ENCODE results near the gene SH3RF3. TPM values are rescaled to one million over a fixed set of nuclear protein-coding genes. Genes with fewer than 3 reads are reported as not detected.

The SH3RF3 gene
- total RNA-seq, 1 donor from 2014 or later, result 0.28 TPM

DNA sequence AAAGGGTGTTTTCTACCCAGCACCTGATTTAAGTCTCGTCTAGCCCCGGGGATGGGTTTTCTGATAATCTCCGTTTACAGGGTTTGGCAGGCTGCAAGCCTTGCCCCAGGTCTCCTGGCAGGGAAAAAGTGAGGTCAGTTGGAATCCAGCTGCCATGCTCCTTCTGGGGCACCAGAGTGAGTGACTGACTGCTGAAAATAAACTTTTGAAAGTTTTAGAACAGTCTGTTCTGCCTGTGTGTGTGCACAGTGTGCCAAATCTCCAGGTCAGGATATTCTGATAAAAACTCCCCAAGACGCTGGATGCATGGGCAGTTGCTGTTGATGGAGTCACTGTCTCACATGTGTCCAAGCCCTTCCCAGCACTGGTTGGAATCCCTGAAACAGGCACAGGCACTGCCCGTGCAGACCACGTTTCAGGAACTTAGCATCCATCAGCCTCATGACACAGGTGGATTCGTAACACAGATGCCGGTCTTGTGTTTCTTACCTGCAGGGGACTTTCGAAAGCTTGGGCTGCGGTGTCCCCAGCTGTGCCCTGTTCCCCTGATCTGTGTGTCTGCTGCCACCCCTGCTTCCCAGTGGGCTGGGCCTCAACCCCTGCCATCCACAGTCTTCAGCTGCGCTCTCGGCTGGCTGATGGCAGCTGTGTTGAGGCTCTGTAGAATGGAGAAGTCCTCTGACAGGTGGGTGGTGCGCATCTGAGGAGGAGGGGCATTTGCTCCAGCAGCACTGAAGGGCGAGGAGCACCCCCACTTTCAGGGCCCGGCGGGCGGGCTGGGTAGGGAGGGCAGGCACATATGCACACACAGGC lies 65.0 kb downstream of the SH3RF3 start:
- Mint-ChIP-seq H3K4me1 (peaks cover 46% of the 10 kb centered on the region), H3K27me3 (ENCODE audit: insufficient read depth, low read depth) (peaks cover 9% of the 10 kb centered on the region), H3K27ac (no peak overlapping the region), H3K9me3 (no peaks in the 10 kb centered on the region), H3K36me3 (no peaks in the 10 kb centered on the region), H3K4me3 (no peak overlapping the region)
- Histone ChIP-seq H2AFZ (replicated peaks) (no peak overlapping the region), H4K20me1 (ENCODE audit: low read depth) (no peaks in the 10 kb centered on the region), H3F3A (ENCODE audit: low read depth) (no peaks in the 10 kb centered on the region), H3K36me3 (no peaks in the 10 kb centered on the region), H3K27me3 (no peaks in the 10 kb centered on the region), H3K4me3 (no peak overlapping the region), H3K9me3 (ENCODE audit: low read depth) (no peaks in the 10 kb centered on the region), H3K9ac (no peak overlapping the region), H3K79me2 (ENCODE audit: low read depth) (no peaks in the 10 kb centered on the region), H3K27ac (no peak overlapping the region), H3K4me2 (no peak overlapping the region), H3K4me1 (peaks cover 4% of the 10 kb centered on the region)
- no peak for DNase-seq (ENCODE audit: low spot score)
- no peak for TF ChIP-seq EZH2 (IDR thresholded peaks at IDR 0.05)
- no peak for TF ChIP-seq EZH2phosphoT487 (IDR thresholded peaks at IDR 0.05)
- TF ChIP-seq, protein P1, sequence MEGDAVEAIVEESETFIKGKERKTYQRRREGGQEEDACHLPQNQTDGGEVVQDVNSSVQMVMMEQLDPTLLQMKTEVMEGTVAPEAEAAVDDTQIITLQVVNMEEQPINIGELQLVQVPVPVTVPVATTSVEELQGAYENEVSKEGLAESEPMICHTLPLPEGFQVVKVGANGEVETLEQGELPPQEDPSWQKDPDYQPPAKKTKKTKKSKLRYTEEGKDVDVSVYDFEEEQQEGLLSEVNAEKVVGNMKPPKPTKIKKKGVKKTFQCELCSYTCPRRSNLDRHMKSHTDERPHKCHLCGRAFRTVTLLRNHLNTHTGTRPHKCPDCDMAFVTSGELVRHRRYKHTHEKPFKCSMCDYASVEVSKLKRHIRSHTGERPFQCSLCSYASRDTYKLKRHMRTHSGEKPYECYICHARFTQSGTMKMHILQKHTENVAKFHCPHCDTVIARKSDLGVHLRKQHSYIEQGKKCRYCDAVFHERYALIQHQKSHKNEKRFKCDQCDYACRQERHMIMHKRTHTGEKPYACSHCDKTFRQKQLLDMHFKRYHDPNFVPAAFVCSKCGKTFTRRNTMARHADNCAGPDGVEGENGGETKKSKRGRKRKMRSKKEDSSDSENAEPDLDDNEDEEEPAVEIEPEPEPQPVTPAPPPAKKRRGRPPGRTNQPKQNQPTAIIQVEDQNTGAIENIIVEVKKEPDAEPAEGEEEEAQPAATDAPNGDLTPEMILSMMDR (IDR thresholded peaks at IDR 0.05), result no peak

DNA sequence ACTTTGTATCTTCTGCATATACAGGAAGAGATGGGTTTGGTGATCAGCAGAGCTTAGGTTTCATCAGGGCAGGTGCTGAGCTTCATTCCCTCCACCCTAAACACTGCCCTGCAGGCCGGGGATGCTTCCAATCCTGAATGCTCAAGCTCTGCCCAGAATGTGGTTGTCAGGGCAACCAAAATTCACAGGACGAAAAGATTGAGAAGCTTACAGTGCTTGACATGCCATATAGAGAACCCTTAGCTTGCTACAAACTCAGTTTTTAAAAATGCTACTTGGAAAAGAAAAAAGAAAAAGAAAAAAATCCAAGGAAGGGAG lies 65.6 kb downstream of the SH3RF3 start:
- DNase-seq (ENCODE audit: low spot score), result peak; percentile 31
- H3K36me3 Mint-ChIP-seq, result no peaks in the 10 kb centered on the region

DNA sequence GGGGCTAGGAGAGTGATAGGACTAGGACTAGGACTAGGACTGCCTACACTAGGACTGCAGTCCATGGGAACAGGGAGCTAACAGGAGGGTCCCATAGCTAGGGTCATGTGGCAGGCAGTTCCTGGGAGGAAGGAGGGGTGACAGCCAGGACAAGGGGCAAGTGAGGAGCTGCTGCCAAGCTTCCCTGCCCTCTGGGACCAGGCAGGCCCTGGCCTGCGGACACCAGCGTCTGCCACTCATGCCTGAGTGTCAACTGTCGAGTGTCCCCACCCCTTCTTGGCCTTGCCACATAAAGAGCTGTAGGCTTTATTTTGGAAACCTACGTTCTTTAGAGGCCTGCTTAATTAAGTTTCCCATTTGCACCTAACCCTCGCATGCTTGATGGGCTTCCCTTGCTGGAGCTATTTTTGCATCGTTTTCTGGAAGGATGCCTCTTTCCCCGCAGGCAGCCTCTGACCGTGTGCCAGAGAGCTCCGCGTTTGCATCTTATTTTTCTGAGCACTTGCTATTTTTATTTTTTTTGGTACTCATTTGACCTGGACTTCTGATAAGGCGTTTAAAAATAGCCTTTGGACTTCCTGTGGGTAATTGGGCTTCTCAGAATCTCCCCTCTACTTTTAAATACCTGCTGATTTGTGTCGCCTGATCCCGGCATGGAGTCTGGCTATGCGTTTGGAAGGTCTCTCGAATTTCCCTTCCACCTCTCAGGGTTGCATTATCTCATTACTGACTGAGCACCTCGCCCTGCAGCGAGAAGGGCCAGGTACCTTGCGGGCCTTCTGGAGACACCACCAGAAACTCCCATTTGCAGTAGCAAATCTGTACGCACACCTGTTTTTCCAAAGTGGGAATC lies 66.4 kb downstream of the SH3RF3 start:
- H3K4me2 ChIP-seq, result no peak overlapping the region
- no peak overlapping the region for H3K9ac ChIP-seq
- no peak overlapping the region for H3K4me3 ChIP-seq
- TF ChIP-seq EZH2phosphoT487 (IDR thresholded peaks at IDR 0.05) (no peak), EZH2 (IDR thresholded peaks at IDR 0.05) (no peak)
- TF ChIP-seq, protein P1 (IDR thresholded peaks at IDR 0.05), result no peak
- DNase-seq (ENCODE audit: low spot score), result no peak
- H2AFZ ChIP-seq (replicated peaks), result no peak overlapping the region
- Mint-ChIP-seq H3K4me3 (no peak overlapping the region), H3K27ac (peak overlapping the region; percentile 53), H3K4me1 (peaks cover 40% of the 10 kb centered on the region), H3K27me3 (ENCODE audit: insufficient read depth, low read depth) (peaks cover 5% of the 10 kb centered on the region), H3K36me3 (no peaks in the 10 kb centered on the region), H3K9me3 (no peaks in the 10 kb centered on the region)
- H3K79me2 ChIP-seq (ENCODE audit: low read depth), result no peaks in the 10 kb centered on the region
- peaks cover 4% of the 10 kb centered on the region for H3K4me1 ChIP-seq
- no peak overlapping the region for H3K27ac ChIP-seq
- H3F3A ChIP-seq (ENCODE audit: low read depth), result no peaks in the 10 kb centered on the region
- no peaks in the 10 kb centered on the region for H4K20me1 ChIP-seq (ENCODE audit: low read depth)
- H3K9me3 ChIP-seq (ENCODE audit: low read depth), result no peaks in the 10 kb centered on the region
- no peaks in the 10 kb centered on the region for H3K27me3 ChIP-seq
- no peaks in the 10 kb centered on the region for H3K36me3 ChIP-seq

More for the DNA sequence above, 65.6 kb downstream of the SH3RF3 start:
- no peak overlapping the region for H3K4me3 Mint-ChIP-seq
- H3K4me2 ChIP-seq, result no peak overlapping the region
- TF ChIP-seq, protein P1 (IDR thresholded peaks at IDR 0.05), result no peak
- TF ChIP-seq EZH2phosphoT487 (IDR thresholded peaks at IDR 0.05) (no peak), EZH2 (IDR thresholded peaks at IDR 0.05) (no peak)
- H3K27me3 ChIP-seq, result no peaks in the 10 kb centered on the region
- H3K27ac Mint-ChIP-seq, result peak overlapping the region; percentile 59
- peaks cover 43% of the 10 kb centered on the region for H3K4me1 Mint-ChIP-seq
- H3K9me3 Mint-ChIP-seq, result no peaks in the 10 kb centered on the region
- no peak overlapping the region for H3K4me3 ChIP-seq
- H3K9ac ChIP-seq, result no peak overlapping the region
- H3K27me3 Mint-ChIP-seq (ENCODE audit: insufficient read depth, low read depth), result peaks cover 9% of the 10 kb centered on the region
- H2AFZ ChIP-seq (replicated peaks), result no peak overlapping the region
- no peaks in the 10 kb centered on the region for H3K9me3 ChIP-seq (ENCODE audit: low read depth)
- H3K27ac ChIP-seq, result no peak overlapping the region
- H4K20me1 ChIP-seq (ENCODE audit: low read depth), result no peaks in the 10 kb centered on the region
- H3F3A ChIP-seq (ENCODE audit: low read depth), result no peaks in the 10 kb centered on the region
- H3K79me2 ChIP-seq (ENCODE audit: low read depth), result no peaks in the 10 kb centered on the region
- H3K36me3 ChIP-seq, result no peaks in the 10 kb centered on the region
- peaks cover 4% of the 10 kb centered on the region for H3K4me1 ChIP-seq
